Hepatic stellate cell (primary cell): ENCODE data around the gene DENND4B.
A peak's percentile ranks its signal among the peaks of the same experiment; 100 is the strongest.

Experiments
- DNase-seq: peaks from one replicate; pipeline ENCODE4 v3.0.0; 2011; ENCODE audit warnings: low spot score

The DENND4B gene

GRCh38 chr1:153945795-153946621 is 510 bp downstream of the DENND4B start:
- DNase-seq, result peak; percentile 79

- peak; percentile 58 for DNase-seq
Measured at GRCh38 chr1:153945131-153945794, 1.3 kb downstream of the DENND4B start.

GRCh38 chr1:153944827-153945117 is 1.7 kb downstream of the DENND4B start:
- no peak for DNase-seq

- no peak for DNase-seq
Measured at GRCh38 chr1:153944005-153944826, 2.3 kb downstream of the DENND4B start.

- DNase-seq, result no peak
Measured at GRCh38 chr1:153942766-153943549, 3.6 kb downstream of the DENND4B start.

GRCh38 chr1:153941826-153942725 is 4.4 kb downstream of the DENND4B start:
- DNase-seq, result no peak

GRCh38 chr1:153940756-153941155 is 5.8 kb downstream of the DENND4B start:
- no peak for DNase-seq

GRCh38 chr1:153939476-153939875 is 7.0 kb downstream of the DENND4B start:
- no peak for DNase-seq

- DNase-seq, result no peak
Measured at GRCh38 chr1:153938996-153939395, 7.5 kb downstream of the DENND4B start.

GRCh38 chr1:153937331-153937730 is 9.2 kb downstream of the DENND4B start:
- DNase-seq, result no peak

- DNase-seq, result no peak
Measured at GRCh38 chr1:153936011-153936802, 10.3 kb downstream of the DENND4B start.

- DNase-seq, result no peak
Measured at GRCh38 chr1:153934746-153935145, 11.8 kb downstream of the DENND4B start.

GRCh38 chr1:153933955-153934354 is 12.6 kb downstream of the DENND4B start:
- no peak for DNase-seq

- no peak for DNase-seq
Measured at GRCh38 chr1:153933430-153933829, 13.1 kb downstream of the DENND4B start.

GRCh38 chr1:153932156-153933131 is 14.1 kb downstream of the DENND4B start:
- DNase-seq, result no peak

- no peak for DNase-seq
Measured at GRCh38 chr1:153929981-153930948, 16.3 kb downstream of the DENND4B start.

- no peak for DNase-seq
Measured at GRCh38 chr1:153929426-153929825, 17.1 kb downstream of the DENND4B start.
